ENCODE data around the gene GIMAP6. TPM values are rescaled to one million over a fixed set of nuclear protein-coding genes. Genes with fewer than 3 reads are reported as not detected.
"Not testable (repeated sequence)": the region's sequence is repeated elsewhere in the genome, so short reads cannot be mapped to it uniquely, and the experiment has no call there.

The GIMAP6 gene
- total RNA-seq, 1 donor from 2014 or later, result 0.35 TPM

GRCh38 chr7:150626696-150627095 lies 5.5 kb downstream of the GIMAP6 start:
- no peaks in the 10 kb centered on the region for H3K36me3 Mint-ChIP-seq (ENCODE audit: low read depth)

GRCh38 chr7:150621376-150621775 lies 10.8 kb downstream of the GIMAP6 start:
- intact Hi-C loops (cut with micrococcal nuclease), result no loop called here
- no peak for TF ChIP-seq CTCF (IDR thresholded peaks at IDR 0.05)
- Mint-ChIP-seq H3K27me3 (no peaks in the 10 kb centered on the region), H3K27ac (no peak overlapping the region), H3K36me3 (ENCODE audit: low read depth) (no peaks in the 10 kb centered on the region), H3K4me1 (no peaks in the 10 kb centered on the region), H3K9me3 (no peaks in the 10 kb centered on the region), H3K4me3 (no peak overlapping the region)
- ATAC-seq (ENCODE audit: low read depth), result no peak
- no peak for DNase-seq
- ChIA-PET POLR2A (no interaction called here), CTCF (no interaction called here)

More at GRCh38 chr7:150626696-150627095, 5.5 kb downstream of the GIMAP6 start:
- DNase-seq, result no peak
- Mint-ChIP-seq H3K9me3 (no peaks in the 10 kb centered on the region), H3K4me1 (peaks cover under 1% of the 10 kb centered on the region), H3K27me3 (no peaks in the 10 kb centered on the region), H3K27ac (no peak overlapping the region), H3K4me3 (no peak overlapping the region)
- ChIA-PET CTCF (no interaction called here), POLR2A (no interaction called here)
- no peak for TF ChIP-seq CTCF (IDR thresholded peaks at IDR 0.05)
- intact Hi-C loops (cut with micrococcal nuclease), result loop anchor here (5.0 kb wide), 1 partner anchor 359 kb away; no protein-coding TSS in a partner anchor
- ATAC-seq (ENCODE audit: low read depth), result no peak

- DNase-seq (no peak), ATAC-seq (ENCODE audit: low read depth) (no peak)
- no peaks in the 10 kb centered on the region for H3K27me3 Mint-ChIP-seq
- H3K27ac Mint-ChIP-seq, result no peak overlapping the region
- no peak for TF ChIP-seq CTCF (IDR thresholded peaks at IDR 0.05)
- no peaks in the 10 kb centered on the region for H3K4me1 Mint-ChIP-seq
- no peak overlapping the region for H3K4me3 Mint-ChIP-seq
- POLR2A ChIA-PET, result no interaction called here
- CTCF ChIA-PET, result no interaction called here
- no peaks in the 10 kb centered on the region for H3K9me3 Mint-ChIP-seq
- no peaks in the 10 kb centered on the region for H3K36me3 Mint-ChIP-seq (ENCODE audit: low read depth)
- intact Hi-C loops (cut with micrococcal nuclease), result no loop called here
Observed at GRCh38 chr7:150620617-150621371, 11.4 kb downstream of the GIMAP6 start.

- H3K36me3 Mint-ChIP-seq (ENCODE audit: low read depth), result no peaks in the 10 kb centered on the region
- no peaks in the 10 kb centered on the region for H3K9me3 Mint-ChIP-seq
- ChIA-PET POLR2A (no interaction called here), CTCF (no interaction called here)
- ATAC-seq (ENCODE audit: low read depth), result no peak
- H3K27me3 Mint-ChIP-seq, result no peaks in the 10 kb centered on the region
- DNase-seq, result no peak
- no peak overlapping the region for H3K27ac Mint-ChIP-seq
- no peak overlapping the region for H3K4me3 Mint-ChIP-seq
- intact Hi-C loops (cut with micrococcal nuclease), result no loop called here
- TF ChIP-seq CTCF (IDR thresholded peaks at IDR 0.05), result no peak
- no peaks in the 10 kb centered on the region for H3K4me1 Mint-ChIP-seq
Observed at GRCh38 chr7:150620061-150620460, 12.1 kb downstream of the GIMAP6 start.

- H3K36me3 Mint-ChIP-seq (ENCODE audit: low read depth); H3K27ac Mint-ChIP-seq; DNase-seq; H3K4me3 Mint-ChIP-seq; CTCF ChIA-PET; H3K4me1 Mint-ChIP-seq; intact Hi-C loops (cut with micrococcal nuclease); H3K9me3 Mint-ChIP-seq; H3K27me3 Mint-ChIP-seq; POLR2A ChIA-PET; ATAC-seq (ENCODE audit: low read depth): not testable (repeated sequence)
Observed at GRCh38 chr7:150615221-150615755, 16.9 kb downstream of the GIMAP6 start.

- H3K9me3 Mint-ChIP-seq; H3K36me3 Mint-ChIP-seq (ENCODE audit: low read depth); H3K4me1 Mint-ChIP-seq; DNase-seq; H3K27ac Mint-ChIP-seq; CTCF ChIA-PET; H3K4me3 Mint-ChIP-seq; POLR2A ChIA-PET; intact Hi-C loops (cut with micrococcal nuclease); ATAC-seq (ENCODE audit: low read depth); H3K27me3 Mint-ChIP-seq: not testable (repeated sequence)
Observed at GRCh38 chr7:150614426-150614825, 17.8 kb downstream of the GIMAP6 start.
